OCI-LY1 (cell line): ENCODE results near the gene AGFG1.

Experiments
- H2AFZ ChIP-seq: fragments of 200-600 bp; sonication (generic), shearing (Covaris generic); 2 replicates; pipeline ENCODE4 v1.6.0; 2014; ENCODE audit warnings: antibody characterized with exemption, mild to moderate bottlenecking, low read length
- H3F3A ChIP-seq: fragments of 200-600 bp; sonication (generic), shearing (Covaris generic); 2 replicates; pipeline ENCODE4 v1.6.0; 2014; ENCODE audit warnings: mild to moderate bottlenecking, antibody characterized with exemption, low read length, moderate library complexity; ENCODE audit not compliant: insufficient read depth
- H3K27ac ChIP-seq: fragments of 200-600 bp; sonication (generic); 2 replicates; pipeline ENCODE4 v1.5.1; 2014; ENCODE audit warnings: low read length, mixed run types, mild to moderate bottlenecking, low read depth; ENCODE audit not compliant: poor library complexity, severe bottlenecking
- H3K27me3 ChIP-seq: fragments of 200-600 bp; sonication (generic); 2 replicates; pipeline ENCODE4 v1.6.0; 2014; ENCODE audit warnings: antibody characterized with exemption, mild to moderate bottlenecking, low read length, moderate library complexity; ENCODE audit not compliant: insufficient read depth
- H3K36me3 ChIP-seq: fragments of 200-600 bp; sonication (generic); 2 replicates; pipeline ENCODE4 v1.6.1; 2014; ENCODE audit warnings: mild to moderate bottlenecking, antibody characterized with exemption, low read length, moderate library complexity, mixed read lengths; ENCODE audit not compliant: insufficient read depth
- H3K4me1 ChIP-seq: fragments of 200-600 bp; sonication (generic); 2 replicates; pipeline ENCODE4 v1.5.1; 2014; ENCODE audit warnings: mild to moderate bottlenecking, low read length, moderate library complexity; ENCODE audit not compliant: insufficient read depth, severe bottlenecking
- H3K4me2 ChIP-seq: fragments of 200-600 bp; sonication (generic), shearing (Covaris generic); 2 replicates; pipeline ENCODE4 v1.6.1; 2014; ENCODE audit warnings: low read length
- H3K4me3 ChIP-seq: fragments of 200-600 bp; sonication (generic); 2 replicates; pipeline ENCODE4 v1.5.1; 2014; ENCODE audit warnings: low read length, low read depth, mild to moderate bottlenecking, mixed read lengths; ENCODE audit not compliant: poor library complexity, severe bottlenecking
- H3K79me2 ChIP-seq: fragments of 200-600 bp; shearing (Covaris generic); 2 replicates; pipeline ENCODE4 v1.6.1; 2016; ENCODE audit warnings: mixed run types, low read length, mixed read lengths; ENCODE audit not compliant: insufficient read depth
- H3K9ac ChIP-seq: fragments of 200-600 bp; sonication (generic), shearing (Covaris generic); 2 replicates; pipeline ENCODE4 v1.6.1; 2014; ENCODE audit warnings: mild to moderate bottlenecking, low read length, mixed read lengths
- H3K9me2 ChIP-seq: fragments of 200-600 bp; sonication (generic), shearing (Covaris generic); 2 replicates; pipeline ENCODE4 v1.6.1; 2014; ENCODE audit warnings: low read depth, mild to moderate bottlenecking, low read length, mixed read lengths
- H3K9me3 ChIP-seq: fragments of 200-600 bp; shearing (Covaris generic); 2 replicates; pipeline ENCODE4 v1.6.1; 2014; ENCODE audit warnings: low read length, mixed read lengths
- H4K20me1 ChIP-seq: fragments of 200-600 bp; sonication (generic), shearing (Covaris generic); 2 replicates; pipeline ENCODE4 v1.6.0; 2016; ENCODE audit warnings: mild to moderate bottlenecking, low read length; ENCODE audit not compliant: insufficient read depth
- EZH2 ChIP-seq: fragments of 200-600 bp; sonication (generic), shearing (Covaris generic); IDR thresholded peaks from 2 replicates; pipeline ENCODE4 v1.8.0; 2017; ENCODE audit warnings: borderline replicate concordance, mixed run types, mild to moderate bottlenecking, antibody characterized with exemption, low read length, moderate library complexity, mixed read lengths
- TF ChIP-seq, protein P1 (sequence below): fragments of 200-600 bp; sonication (generic), shearing (Covaris generic); IDR thresholded peaks from 2 replicates; pipeline ENCODE4 v1.5.1; 2017; ENCODE audit warnings: mild to moderate bottlenecking, antibody characterized with exemption, low read length, moderate library complexity, mixed read lengths

Gene AGFG1

DNA sequence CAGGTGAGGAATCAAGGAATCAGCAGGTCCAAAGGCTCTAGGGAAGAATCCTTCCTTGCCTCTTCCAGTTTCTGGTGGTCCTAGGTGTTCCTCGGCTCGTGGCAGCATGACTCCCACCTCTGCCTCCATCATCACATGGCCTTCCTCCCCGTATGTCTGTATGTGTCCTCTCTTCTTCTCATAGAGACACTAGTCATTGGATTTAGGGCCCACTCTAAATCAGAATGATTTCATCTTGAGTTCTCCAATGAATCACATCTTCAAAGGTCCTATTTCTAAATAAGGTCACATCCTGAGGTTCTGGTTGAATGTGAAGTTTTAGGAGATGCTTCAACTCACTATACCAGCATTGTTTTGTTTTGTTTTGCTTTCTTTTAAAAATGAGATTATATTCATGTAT lies 11.1 kb upstream of the AGFG1 start:
- Histone ChIP-seq H3K36me3 (no peaks in the 10 kb centered on the region), H3K79me2 (no peaks in the 10 kb centered on the region), H4K20me1 (no peaks in the 10 kb centered on the region), H3K9me2 (no peaks in the 10 kb centered on the region), H3K27ac (no peak overlapping the region), H3K4me1 (no peaks in the 10 kb centered on the region), H3F3A (no peaks in the 10 kb centered on the region), H3K27me3 (no peaks in the 10 kb centered on the region), H3K9ac (no peak overlapping the region), H3K4me3 (no peak overlapping the region), H3K4me2 (no peak overlapping the region), H3K9me3 (no peaks in the 10 kb centered on the region), H2AFZ (no peak overlapping the region)
- TF ChIP-seq EZH2, result no peak
- TF ChIP-seq, protein P1, sequence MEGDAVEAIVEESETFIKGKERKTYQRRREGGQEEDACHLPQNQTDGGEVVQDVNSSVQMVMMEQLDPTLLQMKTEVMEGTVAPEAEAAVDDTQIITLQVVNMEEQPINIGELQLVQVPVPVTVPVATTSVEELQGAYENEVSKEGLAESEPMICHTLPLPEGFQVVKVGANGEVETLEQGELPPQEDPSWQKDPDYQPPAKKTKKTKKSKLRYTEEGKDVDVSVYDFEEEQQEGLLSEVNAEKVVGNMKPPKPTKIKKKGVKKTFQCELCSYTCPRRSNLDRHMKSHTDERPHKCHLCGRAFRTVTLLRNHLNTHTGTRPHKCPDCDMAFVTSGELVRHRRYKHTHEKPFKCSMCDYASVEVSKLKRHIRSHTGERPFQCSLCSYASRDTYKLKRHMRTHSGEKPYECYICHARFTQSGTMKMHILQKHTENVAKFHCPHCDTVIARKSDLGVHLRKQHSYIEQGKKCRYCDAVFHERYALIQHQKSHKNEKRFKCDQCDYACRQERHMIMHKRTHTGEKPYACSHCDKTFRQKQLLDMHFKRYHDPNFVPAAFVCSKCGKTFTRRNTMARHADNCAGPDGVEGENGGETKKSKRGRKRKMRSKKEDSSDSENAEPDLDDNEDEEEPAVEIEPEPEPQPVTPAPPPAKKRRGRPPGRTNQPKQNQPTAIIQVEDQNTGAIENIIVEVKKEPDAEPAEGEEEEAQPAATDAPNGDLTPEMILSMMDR, result no peak

DNA sequence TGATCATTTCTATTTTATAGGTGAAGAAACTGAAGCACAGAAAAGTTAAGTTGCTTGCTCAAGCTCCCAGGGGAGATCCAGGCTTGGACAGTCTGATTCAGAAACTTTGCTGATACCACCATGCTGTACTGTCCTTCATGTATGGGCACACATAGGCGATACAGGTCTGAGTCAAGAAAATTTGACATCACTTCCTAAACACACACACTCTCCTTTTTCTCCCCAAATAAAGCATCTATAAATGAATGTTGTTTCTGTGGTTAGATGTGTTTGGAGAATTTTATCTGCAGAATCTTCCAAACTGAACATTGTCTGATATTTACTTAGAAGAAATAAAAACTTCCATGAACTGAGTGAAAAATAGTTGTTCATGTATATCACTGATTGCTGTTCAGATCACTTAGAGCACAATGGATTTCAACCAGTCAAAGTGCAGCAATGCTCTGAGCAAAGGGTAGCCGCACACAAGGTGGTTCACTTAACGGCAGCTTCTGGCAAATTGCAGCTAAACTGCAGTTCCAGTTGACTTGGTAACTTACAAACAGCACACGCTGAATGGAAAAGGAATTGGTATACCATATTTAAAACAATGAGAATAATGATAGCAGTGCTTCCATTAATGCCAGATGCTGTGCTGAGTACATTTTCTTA lies 10.0 kb upstream of the AGFG1 start:
- Histone ChIP-seq H3K9me3 (no peaks in the 10 kb centered on the region), H3K4me3 (no peak overlapping the region), H3K9ac (no peak overlapping the region), H4K20me1 (no peaks in the 10 kb centered on the region), H2AFZ (no peak overlapping the region), H3K4me2 (no peak overlapping the region), H3K4me1 (no peaks in the 10 kb centered on the region), H3K79me2 (no peaks in the 10 kb centered on the region), H3K27me3 (no peaks in the 10 kb centered on the region), H3F3A (no peaks in the 10 kb centered on the region), H3K27ac (no peak overlapping the region), H3K9me2 (no peaks in the 10 kb centered on the region), H3K36me3 (no peaks in the 10 kb centered on the region)
- TF ChIP-seq, protein P1, result no peak
- no peak for TF ChIP-seq EZH2

DNA sequence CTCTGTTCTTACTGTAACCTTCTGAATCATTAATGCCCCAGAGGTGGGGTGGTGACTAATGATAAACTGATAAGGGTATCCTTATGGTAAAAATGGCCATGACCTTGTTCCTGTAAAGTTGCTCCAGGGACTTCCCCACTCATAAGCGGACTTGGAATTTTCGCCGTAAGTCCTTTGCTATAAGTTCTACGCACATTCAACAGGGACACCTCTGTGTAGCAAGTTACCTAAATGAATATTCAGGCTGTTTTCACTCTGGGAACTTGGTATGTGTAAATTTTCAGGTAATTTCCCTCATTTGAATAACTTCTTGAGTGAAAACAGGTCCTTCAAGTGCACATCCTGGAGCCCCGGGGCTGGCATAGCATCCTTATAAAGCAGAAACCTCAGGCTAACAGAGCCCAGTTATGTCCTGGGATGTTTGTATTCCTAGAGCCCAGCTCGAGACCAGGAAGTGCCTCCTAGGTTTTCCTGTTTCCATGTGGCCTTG lies 9.4 kb upstream of the AGFG1 start:
- Histone ChIP-seq H3K4me3 (no peak overlapping the region), H3K27me3 (no peaks in the 10 kb centered on the region), H3F3A (no peaks in the 10 kb centered on the region), H3K9ac (no peak overlapping the region), H2AFZ (no peak overlapping the region), H3K36me3 (no peaks in the 10 kb centered on the region), H3K4me2 (no peak overlapping the region), H4K20me1 (no peaks in the 10 kb centered on the region), H3K4me1 (no peaks in the 10 kb centered on the region), H3K9me2 (no peaks in the 10 kb centered on the region), H3K27ac (no peak overlapping the region), H3K79me2 (no peaks in the 10 kb centered on the region), H3K9me3 (no peaks in the 10 kb centered on the region)
- TF ChIP-seq EZH2, result no peak
- TF ChIP-seq, protein P1, result no peak
